Heart left ventricle (tissue), 16 donors: ENCODE measurements around the gene HOXB7. TPM values are rescaled to one million over a fixed set of nuclear protein-coding genes. Genes with fewer than 3 reads are reported as not detected.

Experiments used
- ATAC-seq, 4 donors: fragments of 200-7000 bp; cut with Tn5 transposase; one replicate each; pipeline ENCODE4 v1.9.1; 2020 to 2022; ENCODE audit warnings: moderate library complexity in 4 of 4, mild to moderate bottlenecking in 3 of 4, moderate number of reproducible peaks in 1 of 4
- DNase-seq, 5 donors: peaks; one replicate each; pipeline ENCODE4 v3.0.0-alpha.2; 2020
- H3K27ac ChIP-seq, 12 donors: fragments of 200-600 bp; sonication (generic) in 4 of 12; one replicate each; pipeline versions ENCODE4 v1.5.0 to v1.8.0; 2016 to 2022; ENCODE audit warnings: mild to moderate bottlenecking in 2 of 12
- H3K27me3 ChIP-seq, 9 donors: fragments of 200-600 bp; sonication (generic) in 2 of 9; one replicate each; pipeline versions ENCODE4 v1.5.1 to v1.8.0; 2016 to 2022; ENCODE audit warnings: mild to moderate bottlenecking in 3 of 9
- H3K36me3 ChIP-seq, 9 donors: fragments of 200-600 bp; sonication (generic) in 2 of 9; one replicate each; pipeline versions ENCODE4 v1.5.0 to v1.8.0; 2018 to 2022; ENCODE audit warnings: mild to moderate bottlenecking in 2 of 9
- H3K4me1 ChIP-seq, 12 donors: fragments of 200-600 bp; sonication (generic) in 4 of 12; one replicate each; pipeline versions ENCODE4 v1.5.0 to v1.8.0; 2016 to 2022; ENCODE audit warnings: mild to moderate bottlenecking in 3 of 12
- H3K4me3 ChIP-seq, 12 donors: fragments of 200-600 bp; sonication (generic) in 4 of 12; one replicate each; pipeline versions ENCODE4 v1.5.0 to v1.8.0; 2017 to 2022; ENCODE audit warnings: mild to moderate bottlenecking in 9 of 12, moderate library complexity in 4 of 12
- H3K9me3 ChIP-seq, 12 donors: fragments of 200-600 bp; sonication (generic) in 4 of 12; one replicate each; pipeline versions ENCODE4 v1.5.0 to v1.8.0; 2016 to 2022; ENCODE audit warnings: mild to moderate bottlenecking in 1 of 12
- POLR2A ChIP-seq, 2 donors: fragments of 450-650 bp; IDR thresholded peaks; one replicate each; pipeline ENCODE4 v1.6.1; 2017; ENCODE audit warnings: antibody characterized with exemption in 2 of 2, mild to moderate bottlenecking in 2 of 2, moderate library complexity in 2 of 2
- WGBS, 4 donors: extraction: QIAGEN DNeasy Blood & Tissue Kit in 2 of 4; methylation state at CpG; one replicate each; pipeline versions ENCODE4 v1.1.5 to v1.1.7; 2013 to 2018; 5-methylcytosine and 5-hydroxymethylcytosine counted together
- intact Hi-C, 10 donors: fragments of 100-400 bp; cut with DNase I; formaldehyde crosslinking; loops; one replicate each; pipeline versions ENCODE4 v1.11.1 to v1.14.2; 2022
- polyA plus RNA-seq, 2 donors: library from polyadenylated mRNA; stranded (reverse); fragments of 200-250 nt; gene quantifications; one replicate each; pipeline ENCODE4 v1.2.3, GENCODE V29; 2013
- total RNA-seq, 9 donors: library from RNA; depleted of rRNA in 2 of 9; stranded (reverse); fragments of >200 nt in 2 of 9; fragmentation: NEBNext Ultra II Directional in 3 of 9; extraction: Animal tissue kit (Norgen Biotek cat#: 25700) in 3 of 9; gene quantifications; one replicate each; pipeline versions ENCODE4 v1.1.0 to v1.2.4, GENCODE V29; 2016 to 2023
- TF ChIP-seq, protein P1 (sequence below), 12 donors: fragments of 200-600 bp; sonication (generic) in 4 of 12; IDR thresholded peaks; one replicate each; pipeline versions ENCODE4 v1.5.0 to v1.8.0; 2018 to 2022; ENCODE audit warnings: antibody characterized with exemption in 12 of 12, mild to moderate bottlenecking in 5 of 12
- donor health status: ischemic (EF 13 %, LVEDD 7.1; RV severe dilation, severe dysfunction).
- donor health status: healthy with polysubstance abuse.
- donor health status: DM: no; HTN: yes; CAD: no.
- donor health status: DM: no; HTN: no; CAD: no.
- donor health status: ischemic (EF 25% LVEDD 6.9; RV normal size, moderate dysfunction).
- donor health status: ischemic (EF 25% LVEDD 5.7; RV mildly dilated, moderate dysfunction).
- donor health status: healthy.
- donor health status: DM: yes; HTN: yes; CAD: no.
- donor health status: ischemic (EF 35%, LVEDD 5.7; RV mildly dilated, moderate dysfunction).
- donor health status: nonischemic (EF 11% LVEDD 7.7; RV severe dilation, severe dysfunction).
- donor health status: DM: yes; HTN: yes; CAD: no.
- donor health status: PGD.
- donor health status: ischemic (EF 29% LVEDD 5.4; RV normal size, mild dysfunction).
- donor health status: nonischemic (EF 23%, LVEDD 6.1; RV moderate dilation, normal function).

HOXB7 gene
- total and polyA plus RNA-seq, 11 donors: 0.12 to 0.88 (median 0.40) TPM; not detected in 5

DNA sequence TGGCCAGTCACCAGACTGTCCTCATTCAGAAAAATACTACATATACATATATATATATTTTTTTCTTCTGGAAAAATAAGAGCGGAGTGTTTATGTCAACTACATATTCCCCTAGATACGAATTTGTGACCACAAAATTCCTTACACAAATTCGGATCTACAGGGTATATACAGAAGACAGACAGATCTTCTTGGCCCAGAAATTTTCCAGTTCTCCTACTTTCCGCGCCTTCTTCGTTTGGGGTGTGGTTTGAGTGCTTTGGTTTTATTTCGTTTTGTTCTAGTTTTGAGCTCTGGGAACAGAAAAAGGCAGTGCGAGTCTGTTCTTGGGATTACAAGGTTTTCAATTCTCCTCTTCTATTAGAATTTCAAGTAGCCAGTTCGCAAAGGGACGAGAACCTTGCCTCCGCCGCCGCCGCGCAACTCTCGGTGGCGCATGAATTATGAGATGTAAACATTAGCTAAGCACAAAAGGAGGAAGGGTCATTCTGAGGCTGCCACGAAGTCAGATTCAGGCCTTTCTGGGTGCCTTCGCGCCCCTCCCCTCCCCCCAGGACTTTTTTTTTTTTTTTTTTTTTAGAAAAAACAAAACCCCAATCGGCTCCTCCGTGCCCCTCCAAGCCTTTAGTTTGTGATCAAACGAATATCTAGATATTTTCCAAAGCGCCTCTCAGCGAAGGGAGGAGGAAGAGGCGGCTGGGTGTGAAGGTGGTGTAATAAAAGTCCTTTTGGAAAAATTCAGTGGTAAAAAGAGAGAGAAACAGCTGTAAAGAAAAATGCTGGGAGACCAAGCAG is 30.9 kb downstream of the HOXB7 start:
- Histone ChIP-seq H3K9me3 (no peaks in the 10 kb centered on the region), H3K4me1 (peaks cover 0 to 41% (median 7%) of the 10 kb centered on the region in 12 donors), H3K36me3 (no peaks in the 10 kb centered on the region), H3K27me3 (peaks cover 66 to 100% (median 96%) of the 10 kb centered on the region in 9 donors), H3K4me3 (peak overlapping the region in 1 of 12 donors; percentile 61), H3K27ac (peak overlapping the region in 6 of 12 donors; percentile 27 to 97 (median 62))
- WGBS, 4 donors: 13 to 42% (median 32%) methylated on average over 26 of the region's 26 CpGs
- TF ChIP-seq, protein P1, sequence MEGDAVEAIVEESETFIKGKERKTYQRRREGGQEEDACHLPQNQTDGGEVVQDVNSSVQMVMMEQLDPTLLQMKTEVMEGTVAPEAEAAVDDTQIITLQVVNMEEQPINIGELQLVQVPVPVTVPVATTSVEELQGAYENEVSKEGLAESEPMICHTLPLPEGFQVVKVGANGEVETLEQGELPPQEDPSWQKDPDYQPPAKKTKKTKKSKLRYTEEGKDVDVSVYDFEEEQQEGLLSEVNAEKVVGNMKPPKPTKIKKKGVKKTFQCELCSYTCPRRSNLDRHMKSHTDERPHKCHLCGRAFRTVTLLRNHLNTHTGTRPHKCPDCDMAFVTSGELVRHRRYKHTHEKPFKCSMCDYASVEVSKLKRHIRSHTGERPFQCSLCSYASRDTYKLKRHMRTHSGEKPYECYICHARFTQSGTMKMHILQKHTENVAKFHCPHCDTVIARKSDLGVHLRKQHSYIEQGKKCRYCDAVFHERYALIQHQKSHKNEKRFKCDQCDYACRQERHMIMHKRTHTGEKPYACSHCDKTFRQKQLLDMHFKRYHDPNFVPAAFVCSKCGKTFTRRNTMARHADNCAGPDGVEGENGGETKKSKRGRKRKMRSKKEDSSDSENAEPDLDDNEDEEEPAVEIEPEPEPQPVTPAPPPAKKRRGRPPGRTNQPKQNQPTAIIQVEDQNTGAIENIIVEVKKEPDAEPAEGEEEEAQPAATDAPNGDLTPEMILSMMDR (IDR thresholded peaks at IDR 0.05): no peak
- no peak for TF ChIP-seq POLR2A (IDR thresholded peaks at IDR 0.05)
- intact Hi-C loops: loop anchor here in 3 of 10 donors (2.0 to 5.0 kb wide), 2 partner anchors 15 to 38 kb away; no protein-coding TSS in a partner anchor
- DNase-seq (no peak), ATAC-seq (no peak)

DNA sequence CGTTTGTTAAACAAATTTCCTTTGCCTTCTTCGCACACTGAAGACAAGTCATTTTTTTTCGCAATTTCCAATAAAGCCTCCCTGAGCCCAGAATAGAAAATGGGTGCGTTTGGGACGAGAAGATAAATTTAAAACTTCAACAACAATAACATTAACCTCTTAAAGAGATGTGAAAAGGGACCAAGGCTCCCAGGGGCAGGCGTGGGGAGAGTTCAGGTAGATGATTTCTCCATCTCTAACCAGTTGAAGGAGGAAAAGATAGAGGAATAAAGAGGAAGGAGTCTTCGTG is 31.4 kb downstream of the HOXB7 start:
- Histone ChIP-seq H3K27ac (peak overlapping the region in 6 of 12 donors; percentile 27 to 97 (median 62)), H3K4me3 (peak overlapping the region in 5 of 12 donors; percentile 19 to 61 (median 52)), H3K36me3 (no peaks in the 10 kb centered on the region), H3K4me1 (peaks cover 0 to 39% (median 5%) of the 10 kb centered on the region in 12 donors), H3K27me3 (peaks cover 69 to 100% (median 96%) of the 10 kb centered on the region in 9 donors), H3K9me3 (no peaks in the 10 kb centered on the region)
- intact Hi-C loops: loop anchor here in 3 of 10 donors (2.0 to 5.0 kb wide), 2 partner anchors 15 to 37 kb away; no protein-coding TSS in a partner anchor
- DNase-seq: no peak
- WGBS, 4 donors: 15 to 27% (median 17%) methylated on average over 7 of the region's 7 CpGs
- no peak for TF ChIP-seq POLR2A (IDR thresholded peaks at IDR 0.05)
- TF ChIP-seq, protein P1 (IDR thresholded peaks at IDR 0.05): no peak
- no peak for ATAC-seq

DNA sequence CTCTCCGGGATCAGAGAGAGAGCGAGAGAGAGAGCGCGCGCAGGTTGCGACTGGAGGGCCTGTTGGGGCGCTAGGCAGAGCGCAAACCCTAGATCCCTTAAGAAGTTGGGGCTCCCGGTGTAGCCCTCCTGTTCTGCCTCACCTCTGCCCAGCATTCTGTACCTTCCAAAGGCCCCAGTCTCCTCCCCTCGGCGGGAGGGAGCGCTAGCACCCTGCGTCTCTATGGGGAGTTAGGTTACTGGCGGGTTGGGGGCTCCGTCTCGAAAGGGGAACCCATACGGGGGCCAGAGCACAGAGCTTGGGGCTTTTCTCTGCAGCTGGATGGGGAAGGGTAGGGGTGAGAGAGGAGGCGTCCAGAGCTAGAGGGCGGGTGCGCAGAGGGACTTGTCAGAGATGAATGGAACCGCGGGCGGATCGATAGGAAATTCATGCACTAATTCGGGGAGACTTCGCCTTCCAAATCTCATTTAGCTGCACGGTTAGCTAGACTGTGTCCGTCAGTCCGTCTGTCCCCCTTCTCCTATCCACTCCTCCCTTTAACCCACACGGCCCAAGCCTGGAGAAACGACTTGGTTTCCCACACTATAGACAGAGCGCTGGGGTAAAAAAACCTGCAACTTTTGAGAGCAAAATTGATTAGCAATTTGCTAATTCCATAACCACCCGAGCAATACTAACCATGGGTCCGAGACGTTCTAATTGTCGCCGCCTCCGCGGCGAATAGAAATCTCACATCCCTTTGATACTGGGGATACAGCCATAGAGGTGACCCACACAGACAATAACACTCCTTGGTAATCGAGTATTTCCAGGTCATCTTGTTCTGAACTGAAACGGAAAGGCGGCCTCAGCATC is 32.0 kb downstream of the HOXB7 start:
- H3K4me3 ChIP-seq: peak overlapping the region; percentile 3 to 61 (median 50)
- WGBS, 4 donors: 6 to 11% (median 8%) methylated on average over 34 to 43 of the region's 43 CpGs
- H3K4me1 ChIP-seq: peaks cover 0 to 39% (median 5%) of the 10 kb centered on the region in 12 donors
- DNase-seq (no peak), ATAC-seq (peak in 2 of 4 donors; percentile 12 to 13)
- H3K27me3 ChIP-seq: peaks cover 68 to 100% (median 95%) of the 10 kb centered on the region in 9 donors
- H3K9me3 ChIP-seq: no peaks in the 10 kb centered on the region
- H3K27ac ChIP-seq: peak overlapping the region in 10 of 12 donors; percentile 9 to 97 (median 66)
- TF ChIP-seq POLR2A (IDR thresholded peaks at IDR 0.05): no peak
- TF ChIP-seq, protein P1 (IDR thresholded peaks at IDR 0.05): no peak
- intact Hi-C loops: loop anchor here in 3 of 10 donors (2.0 to 5.0 kb wide), 2 partner anchors 14 to 37 kb away; no protein-coding TSS in a partner anchor
- no peaks in the 10 kb centered on the region for H3K36me3 ChIP-seq
